Activated CD8-positive, alpha-beta T cell treated with anti-CD3 and anti-CD28 coated beads, Interleukin-2, amount 10 ng/mL, durations not matched to agents 7 days and 5 days (primary cell): ENCODE measurements around the gene DAB1. TPM values are rescaled to one million over a fixed set of nuclear protein-coding genes. Genes with fewer than 3 reads are reported as not detected.
"Not testable (repeated sequence)": the region's sequence is repeated elsewhere in the genome, so short reads cannot be mapped to it uniquely, and the experiment has no call there.

Experiments used
- ATAC-seq: fragments of 150-1000 bp; cut with Tn5 transposase; one replicate; pipeline ENCODE4 v1.10.0; 2021; ENCODE audit warnings: moderate library complexity
- CTCF ChIA-PET: fragments of 350-600 bp; sonication (Branson Sonifier 250); formaldehyde crosslinking; loops from one replicate; lab custom pipeline; 2021; ENCODE audit warnings: antibody characterized with exemption; lab: Charles Lee
- POLR2A ChIA-PET: fragments of 350-600 bp; sonication (Branson Sonifier 250); formaldehyde crosslinking; loops from one replicate; lab custom pipeline; 2021; ENCODE audit warnings: antibody characterized with exemption; lab: Charles Lee
- DNase-seq: peaks from one replicate; pipeline ENCODE4 v3.0.0-alpha.2; 2020
- H3K27ac Mint-ChIP-seq: one replicate; pipeline ENCODE4 v1.8.0; 2021; ENCODE audit warnings: mild to moderate bottlenecking, mixed read lengths
- H3K27me3 Mint-ChIP-seq: one replicate; pipeline ENCODE4 v1.8.0; 2021; ENCODE audit warnings: low read depth, mixed read lengths
- H3K36me3 Mint-ChIP-seq: one replicate; pipeline ENCODE4 v1.8.0; 2021; ENCODE audit warnings: low read depth, mixed read lengths
- H3K4me1 Mint-ChIP-seq: one replicate; pipeline ENCODE4 v1.8.0; 2021; ENCODE audit warnings: low read depth, mixed read lengths
- H3K4me3 Mint-ChIP-seq: one replicate; pipeline ENCODE4 v1.8.0; 2021; ENCODE audit warnings: mild to moderate bottlenecking, mixed read lengths
- H3K9me3 Mint-ChIP-seq: one replicate; pipeline ENCODE4 v1.8.0; 2022; ENCODE audit warnings: mixed read lengths; ENCODE audit not compliant: insufficient read depth
- total RNA-seq, 2 experiments: library from RNA; stranded (reverse); gene quantifications; one replicate each; pipeline ENCODE4 v1.2.3, GENCODE V29; 2021

The DAB1 gene
- total RNA-seq, 2 experiments from 2014 or later, result 0.10 to 0.18 TPM

DNA sequence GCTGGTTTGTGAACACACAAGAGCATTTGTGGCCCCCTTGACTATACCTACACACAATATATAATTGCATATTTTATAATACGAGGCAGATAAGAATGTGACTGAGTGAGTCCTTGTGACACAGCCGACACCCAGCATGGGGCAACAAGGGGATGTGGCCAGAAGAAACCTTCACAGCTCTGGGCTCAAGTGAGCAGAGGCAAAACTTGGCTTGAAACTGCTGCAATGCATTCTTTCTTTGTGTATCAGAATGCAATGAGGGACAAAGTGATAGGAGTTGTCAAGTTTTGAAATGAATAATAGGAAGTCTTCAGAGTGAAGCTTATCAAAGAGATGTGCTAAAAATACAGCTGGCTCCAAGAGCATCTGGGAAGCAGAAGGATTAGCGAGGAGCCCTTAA is 334.0 kb downstream of the DAB1 start:
- Mint-ChIP-seq H3K27me3 (no peaks in the 10 kb centered on the region), H3K4me3 (no peak overlapping the region), H3K36me3 (no peaks in the 10 kb centered on the region), H3K9me3 (no peaks in the 10 kb centered on the region), H3K4me1 (no peaks in the 10 kb centered on the region), H3K27ac (no peak overlapping the region)
- DNase-seq, result no peak
- CTCF ChIA-PET, result no interaction called here
- no peak for ATAC-seq
- POLR2A ChIA-PET, result no interaction called here

DNA sequence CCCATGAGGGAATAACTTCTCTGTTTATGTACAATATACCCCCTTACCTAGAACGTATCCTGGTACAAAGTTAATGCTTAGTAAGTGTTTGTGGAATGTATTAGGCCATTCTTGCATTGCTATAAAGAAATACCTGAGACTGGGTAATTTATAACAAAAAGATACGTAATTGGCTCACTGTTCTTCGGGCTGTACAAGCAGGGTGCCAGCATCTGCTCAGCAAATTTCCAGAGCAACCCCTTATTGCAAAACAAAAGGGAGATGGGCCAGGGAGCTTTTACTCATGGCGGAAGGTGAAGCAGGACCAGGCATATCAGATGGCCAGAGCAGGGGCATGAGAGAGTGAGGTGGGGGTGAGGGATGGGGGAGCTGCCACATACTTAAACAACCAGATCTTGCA is 334.6 kb downstream of the DAB1 start:
- CTCF ChIA-PET, result no interaction called here
- no peaks in the 10 kb centered on the region for H3K27me3 Mint-ChIP-seq
- no peaks in the 10 kb centered on the region for H3K9me3 Mint-ChIP-seq
- ATAC-seq, result no peak
- no peaks in the 10 kb centered on the region for H3K4me1 Mint-ChIP-seq
- no peak overlapping the region for H3K4me3 Mint-ChIP-seq
- POLR2A ChIA-PET, result no interaction called here
- H3K36me3 Mint-ChIP-seq, result no peaks in the 10 kb centered on the region
- no peak for DNase-seq
- no peak overlapping the region for H3K27ac Mint-ChIP-seq

DNA sequence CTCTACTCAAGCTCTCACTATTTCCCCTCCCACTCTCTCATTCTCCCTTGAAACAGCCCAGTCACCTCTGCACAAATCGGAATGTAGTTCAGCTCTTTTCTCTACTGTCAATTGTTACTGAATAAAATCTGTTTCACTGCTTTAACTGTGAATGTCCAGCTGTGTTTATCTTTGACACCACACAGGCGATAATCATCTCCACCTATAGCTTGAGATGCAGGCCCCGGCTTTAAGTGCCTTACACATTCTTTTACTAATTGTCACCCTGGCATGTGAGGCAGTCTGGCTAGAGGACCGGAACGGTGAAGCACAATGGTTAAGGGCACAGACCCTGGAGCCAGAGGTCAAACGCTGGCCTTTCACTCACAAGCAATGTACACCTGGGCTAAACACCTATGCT is 335.2 kb downstream of the DAB1 start:
- no peaks in the 10 kb centered on the region for H3K9me3 Mint-ChIP-seq
- no peak overlapping the region for H3K27ac Mint-ChIP-seq
- H3K4me1 Mint-ChIP-seq, result no peaks in the 10 kb centered on the region
- H3K27me3 Mint-ChIP-seq, result no peaks in the 10 kb centered on the region
- H3K4me3 Mint-ChIP-seq, result no peak overlapping the region
- no peaks in the 10 kb centered on the region for H3K36me3 Mint-ChIP-seq
- DNase-seq (no peak), ATAC-seq (no peak)
- ChIA-PET CTCF (no interaction called here), POLR2A (no interaction called here)

DNA sequence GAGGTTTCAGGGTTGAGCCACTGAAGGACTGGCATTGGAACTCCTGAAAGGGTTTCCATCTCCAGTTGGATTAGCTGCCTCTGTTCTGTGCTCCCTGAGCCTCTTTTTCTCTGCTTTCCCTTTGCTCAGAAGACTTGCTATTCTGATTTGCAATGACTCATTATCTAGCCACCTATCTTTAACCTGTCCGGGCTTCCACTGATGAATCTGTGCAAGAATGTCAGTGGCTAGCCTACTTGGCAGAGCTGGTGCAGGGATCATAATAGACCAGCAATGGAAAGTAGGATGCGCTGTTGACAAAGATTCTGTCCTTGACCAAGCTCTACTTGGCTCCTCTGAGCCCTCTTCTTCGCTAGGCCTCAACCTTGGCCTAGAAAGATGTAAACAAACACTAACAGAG is 336.2 kb downstream of the DAB1 start:
- H3K36me3 Mint-ChIP-seq, H3K4me3 Mint-ChIP-seq, H3K27me3 Mint-ChIP-seq, POLR2A ChIA-PET, DNase-seq, CTCF ChIA-PET, ATAC-seq, H3K4me1 Mint-ChIP-seq, H3K27ac Mint-ChIP-seq, H3K9me3 Mint-ChIP-seq: not testable (repeated sequence)

DNA sequence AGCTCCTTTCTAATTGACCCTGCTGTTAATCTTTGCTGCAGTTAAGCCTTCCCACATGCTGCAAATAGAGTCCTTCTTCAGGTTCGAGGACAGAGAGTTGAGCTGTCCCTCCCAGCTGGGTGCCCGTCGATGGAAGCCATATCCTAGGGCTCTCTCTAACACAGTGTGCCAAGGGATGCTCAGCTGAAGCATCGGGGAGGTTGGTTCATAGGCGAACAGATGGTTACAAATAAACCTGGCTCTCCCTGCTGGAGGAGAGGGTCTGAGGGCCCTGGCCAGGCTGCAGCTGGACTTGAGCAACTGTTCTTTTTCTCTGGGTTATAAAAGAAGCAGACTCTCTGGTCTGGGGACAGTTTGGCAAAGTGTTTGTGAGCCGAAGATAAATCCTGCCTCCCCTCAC is 337.7 kb downstream of the DAB1 start:
- POLR2A ChIA-PET, result no interaction called here
- CTCF ChIA-PET, result no interaction called here
- ATAC-seq (no peak), DNase-seq (no peak)
- H3K9me3 Mint-ChIP-seq, result no peaks in the 10 kb centered on the region
- H3K36me3 Mint-ChIP-seq, result no peaks in the 10 kb centered on the region
- no peaks in the 10 kb centered on the region for H3K4me1 Mint-ChIP-seq
- H3K27me3 Mint-ChIP-seq, result no peaks in the 10 kb centered on the region
- H3K4me3 Mint-ChIP-seq, result no peak overlapping the region
- no peak overlapping the region for H3K27ac Mint-ChIP-seq

DNA sequence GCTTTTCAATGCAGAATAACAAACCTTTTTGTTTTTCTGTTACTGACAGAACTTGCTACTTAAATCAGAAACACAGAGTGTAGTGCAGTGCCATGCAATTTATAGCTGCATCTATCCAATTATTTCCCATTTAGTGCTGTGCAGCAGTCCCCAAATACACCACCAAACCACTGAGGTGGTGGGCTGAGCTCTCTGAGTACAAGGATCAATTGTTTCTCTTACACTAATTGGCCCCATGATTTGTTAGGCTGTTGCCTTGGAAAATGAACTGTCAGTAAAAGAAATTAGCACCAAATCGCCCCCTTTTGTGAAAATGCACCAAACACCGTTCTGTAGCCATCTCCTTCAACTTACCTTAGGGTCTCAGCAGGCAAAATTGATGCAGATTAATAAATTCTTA is 339.2 kb downstream of the DAB1 start:
- no peaks in the 10 kb centered on the region for H3K4me1 Mint-ChIP-seq
- no peak overlapping the region for H3K27ac Mint-ChIP-seq
- H3K9me3 Mint-ChIP-seq, result no peaks in the 10 kb centered on the region
- DNase-seq, result no peak
- ChIA-PET POLR2A (no interaction called here), CTCF (no interaction called here)
- H3K36me3 Mint-ChIP-seq, result no peaks in the 10 kb centered on the region
- ATAC-seq, result no peak
- H3K27me3 Mint-ChIP-seq, result no peaks in the 10 kb centered on the region
- H3K4me3 Mint-ChIP-seq, result no peak overlapping the region

DNA sequence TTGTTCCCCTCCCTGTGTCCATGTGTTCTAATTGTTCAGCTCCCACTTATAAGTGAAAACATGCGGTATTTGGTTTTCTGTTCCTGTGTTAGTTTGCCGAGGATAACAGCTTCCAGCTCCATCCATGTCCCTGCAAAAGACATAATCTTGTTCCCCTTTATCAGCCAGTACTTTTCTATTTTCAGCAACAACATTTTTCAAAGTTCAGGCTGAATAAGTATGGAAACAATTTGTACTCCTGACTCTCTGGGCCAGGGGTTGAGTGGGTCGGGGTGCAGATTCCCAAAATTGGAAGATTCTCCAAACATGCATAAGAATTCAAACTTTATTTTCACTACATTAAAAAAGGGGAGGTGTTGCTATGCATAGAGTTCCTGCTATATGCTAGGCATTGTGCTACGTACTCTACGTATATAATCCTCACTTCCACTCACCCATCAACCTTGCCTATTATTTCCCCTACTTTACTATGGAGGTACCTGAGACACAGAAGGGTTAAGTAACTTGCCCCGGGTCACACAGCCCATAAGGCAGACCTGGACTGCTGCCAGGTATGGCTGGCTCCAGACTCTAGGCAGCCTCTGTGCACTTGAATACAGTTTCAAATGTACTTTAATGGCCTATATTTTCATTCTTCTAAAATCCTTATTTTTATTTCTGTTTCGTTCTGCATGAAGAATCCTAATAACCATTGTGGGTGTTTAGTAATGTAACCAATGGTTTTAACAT is 341.0 kb downstream of the DAB1 start:
- no peak for DNase-seq
- ChIA-PET CTCF (no interaction called here), POLR2A (no interaction called here)
- Mint-ChIP-seq H3K27ac (no peak overlapping the region), H3K27me3 (no peaks in the 10 kb centered on the region), H3K9me3 (no peaks in the 10 kb centered on the region), H3K4me3 (no peak overlapping the region), H3K4me1 (no peaks in the 10 kb centered on the region), H3K36me3 (no peaks in the 10 kb centered on the region)
- ATAC-seq, result no peak

DNA sequence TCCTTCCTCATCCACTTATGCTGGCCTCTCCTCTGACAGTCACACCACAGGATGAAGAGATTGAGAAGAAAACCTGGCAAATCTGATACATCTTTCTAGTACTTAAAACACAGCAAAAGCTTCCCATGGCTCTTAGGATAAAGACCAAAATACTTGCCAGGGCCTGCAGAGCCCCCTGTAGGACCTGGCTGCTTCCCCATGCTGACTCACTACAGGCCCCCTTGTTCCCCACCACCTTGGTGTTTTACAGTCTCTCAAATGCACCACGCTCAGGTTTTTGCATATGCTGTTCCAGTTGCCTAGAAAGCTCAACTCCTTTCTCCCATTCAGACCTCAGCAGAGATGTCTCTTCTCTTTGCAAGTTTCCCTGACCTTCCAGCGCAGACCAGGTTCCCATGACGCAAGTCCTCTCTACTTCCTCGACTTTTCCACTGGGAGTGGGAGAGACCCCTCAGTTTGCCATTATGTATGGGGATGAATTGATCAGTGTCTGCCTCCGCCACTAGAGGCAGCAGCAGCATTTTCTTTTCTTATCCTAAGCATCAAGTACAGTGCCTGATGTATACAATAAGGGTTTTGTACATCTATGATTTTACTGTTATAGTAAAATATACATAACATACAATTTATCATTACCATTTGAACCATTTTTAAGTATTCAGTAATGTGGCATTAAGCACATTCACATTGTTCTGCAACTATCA is 344.3 kb downstream of the DAB1 start:
- no peak for ATAC-seq
- no peaks in the 10 kb centered on the region for H3K4me1 Mint-ChIP-seq
- DNase-seq, result no peak
- POLR2A ChIA-PET, result no interaction called here
- no peak overlapping the region for H3K4me3 Mint-ChIP-seq
- no peak overlapping the region for H3K27ac Mint-ChIP-seq
- no peaks in the 10 kb centered on the region for H3K9me3 Mint-ChIP-seq
- H3K27me3 Mint-ChIP-seq, result no peaks in the 10 kb centered on the region
- H3K36me3 Mint-ChIP-seq, result no peaks in the 10 kb centered on the region
- CTCF ChIA-PET, result no interaction called here

DNA sequence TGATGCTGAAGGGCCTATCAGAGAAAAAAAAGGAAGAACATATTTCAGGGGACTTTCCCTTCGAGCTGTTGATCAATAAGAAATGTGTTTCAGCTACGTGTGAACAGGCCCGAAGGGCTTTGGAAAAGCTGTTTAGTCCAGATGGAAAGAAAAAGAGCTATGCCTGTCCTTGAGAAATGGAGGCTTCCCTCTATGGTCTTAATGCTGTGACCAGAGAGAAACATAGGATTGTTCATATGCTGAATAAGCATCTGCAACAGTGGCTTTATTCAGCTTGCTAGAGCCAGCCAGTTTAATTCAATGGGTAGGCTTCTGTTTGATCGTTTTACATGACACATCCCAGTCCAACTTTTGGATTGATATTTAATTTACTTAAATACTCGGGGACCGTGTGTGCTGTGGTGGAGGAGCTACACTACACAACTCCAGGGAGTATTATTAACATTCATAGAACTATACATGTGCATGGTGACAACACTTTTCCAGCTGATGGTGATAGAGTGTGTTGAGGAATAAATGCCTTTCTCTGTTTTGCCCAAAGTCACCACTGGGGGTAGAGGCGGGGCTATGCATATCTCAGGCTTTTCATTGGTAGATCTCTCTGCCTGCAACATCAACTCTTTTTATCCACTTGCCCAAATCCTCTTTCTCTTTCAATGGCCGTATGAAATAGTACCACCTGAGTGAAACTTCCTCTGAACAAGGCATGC is 351.3 kb downstream of the DAB1 start:
- H3K4me1 Mint-ChIP-seq, result no peaks in the 10 kb centered on the region
- DNase-seq (no peak), ATAC-seq (no peak)
- H3K9me3 Mint-ChIP-seq, result no peaks in the 10 kb centered on the region
- H3K4me3 Mint-ChIP-seq, result no peak overlapping the region
- ChIA-PET POLR2A (no interaction called here), CTCF (no interaction called here)
- H3K27me3 Mint-ChIP-seq, result no peaks in the 10 kb centered on the region
- H3K36me3 Mint-ChIP-seq, result no peaks in the 10 kb centered on the region
- no peak overlapping the region for H3K27ac Mint-ChIP-seq

DNA sequence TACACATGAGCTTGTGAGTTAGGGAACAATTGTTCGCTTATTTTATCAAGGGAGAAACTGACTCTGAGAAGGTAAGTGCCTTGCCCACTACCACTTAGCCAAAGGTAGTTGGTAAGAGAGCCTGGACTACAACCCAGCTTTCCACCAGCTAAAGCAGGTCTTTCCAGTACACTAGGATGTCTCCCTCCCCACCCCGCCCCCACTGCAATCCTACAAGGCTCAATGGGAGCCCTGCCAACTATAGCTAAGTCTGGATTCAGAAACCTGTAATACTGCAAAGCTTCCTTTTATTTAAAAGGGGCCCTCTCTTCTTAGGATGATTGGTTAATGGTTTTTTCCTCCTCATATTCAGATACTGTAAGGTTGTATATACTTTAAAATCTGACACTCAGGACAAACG is 356.0 kb downstream of the DAB1 start:
- no peaks in the 10 kb centered on the region for H3K36me3 Mint-ChIP-seq
- no peaks in the 10 kb centered on the region for H3K9me3 Mint-ChIP-seq
- ChIA-PET CTCF (no interaction called here), POLR2A (no interaction called here)
- H3K27me3 Mint-ChIP-seq, result no peaks in the 10 kb centered on the region
- no peak overlapping the region for H3K4me3 Mint-ChIP-seq
- no peak for DNase-seq
- no peak for ATAC-seq
- H3K4me1 Mint-ChIP-seq, result no peaks in the 10 kb centered on the region
- H3K27ac Mint-ChIP-seq, result no peak overlapping the region

DNA sequence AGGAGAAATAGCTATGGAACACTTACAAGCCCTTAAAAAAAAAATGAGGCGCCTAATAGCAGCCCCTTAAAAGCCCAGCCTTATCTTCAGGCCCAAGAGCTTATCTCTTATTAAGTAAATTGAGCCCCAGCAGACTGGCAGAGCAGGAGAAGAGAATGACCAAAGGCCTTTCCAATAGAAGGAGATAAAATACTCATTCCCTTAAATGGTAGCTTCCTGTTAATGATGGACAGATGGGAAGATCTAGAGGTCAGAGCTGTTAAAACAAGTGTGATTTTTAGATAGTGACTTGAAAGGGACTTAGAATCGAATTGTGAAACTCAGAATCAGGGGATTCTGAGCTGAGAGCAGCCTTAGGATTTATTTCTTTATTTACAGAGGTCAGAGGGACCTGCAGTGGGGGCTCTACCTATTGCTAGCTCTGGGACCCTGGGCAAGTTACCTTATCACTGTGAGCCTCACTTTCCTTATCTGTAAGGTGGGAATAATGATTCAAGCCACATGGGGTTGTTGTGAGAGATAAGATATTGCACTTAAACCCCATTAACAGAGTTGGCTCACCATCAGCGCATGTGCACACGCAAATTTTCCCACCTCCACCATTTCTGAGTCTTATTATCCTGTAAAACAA is 356.8 kb downstream of the DAB1 start:
- ATAC-seq (no peak), DNase-seq (no peak)
- Mint-ChIP-seq H3K27me3 (no peaks in the 10 kb centered on the region), H3K4me3 (no peak overlapping the region), H3K27ac (no peak overlapping the region), H3K36me3 (no peaks in the 10 kb centered on the region), H3K4me1 (no peaks in the 10 kb centered on the region), H3K9me3 (no peaks in the 10 kb centered on the region)
- CTCF ChIA-PET, result no interaction called here
- POLR2A ChIA-PET, result no interaction called here

DNA sequence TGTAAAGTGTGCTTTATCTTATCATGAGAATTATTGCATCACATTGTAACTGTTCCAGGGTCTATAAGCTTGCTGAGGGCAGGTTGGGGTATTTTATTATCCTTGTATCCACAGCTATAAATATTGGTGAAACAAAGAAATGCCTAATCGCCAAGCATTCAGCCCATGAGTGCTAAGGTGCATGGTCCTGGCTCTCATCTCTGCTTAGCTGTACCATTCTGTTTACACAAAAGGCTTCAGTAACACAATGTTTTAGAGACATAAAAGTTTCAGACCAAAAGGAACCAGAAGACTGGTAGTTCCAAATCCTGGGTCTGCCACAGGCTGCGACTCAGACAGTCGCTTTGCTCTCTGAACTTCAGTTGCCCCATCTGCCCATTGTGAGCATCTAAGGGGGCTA is 358.4 kb downstream of the DAB1 start:
- Mint-ChIP-seq H3K27me3 (no peaks in the 10 kb centered on the region), H3K36me3 (no peaks in the 10 kb centered on the region), H3K4me1 (no peaks in the 10 kb centered on the region), H3K4me3 (no peak overlapping the region), H3K9me3 (no peaks in the 10 kb centered on the region), H3K27ac (no peak overlapping the region)
- DNase-seq (no peak), ATAC-seq (no peak)
- POLR2A ChIA-PET, result no interaction called here
- CTCF ChIA-PET, result no interaction called here
